ENCODE measurements around the gene TOR1AIP2.
"Not testable (repeated sequence)": the region's sequence is repeated elsewhere in the genome, so short reads cannot be mapped to it uniquely, and the experiment has no call there.

The TOR1AIP2 gene

DNA sequence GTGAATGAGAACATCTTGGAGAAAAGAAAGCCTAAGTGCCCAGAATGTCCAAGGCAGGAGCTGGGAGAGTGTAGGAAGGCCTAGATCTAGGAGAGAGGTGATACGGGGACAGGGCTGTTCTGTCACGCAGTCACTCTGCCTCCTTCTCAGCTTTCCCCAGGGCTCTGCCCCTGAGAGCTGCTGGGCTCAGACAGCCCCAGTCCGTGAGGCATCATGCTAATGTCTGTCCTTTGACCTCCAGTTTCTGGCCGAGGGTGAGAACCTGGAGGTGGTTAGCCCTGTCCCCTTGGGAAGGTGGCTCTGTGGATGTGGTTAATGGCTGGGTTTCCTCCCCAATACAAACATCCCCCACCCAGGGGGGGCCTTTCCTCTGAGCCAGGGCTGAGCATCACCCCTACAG is 71.3 kb downstream of the TOR1AIP2 start:
- TF ChIP-seq, protein P1, sequence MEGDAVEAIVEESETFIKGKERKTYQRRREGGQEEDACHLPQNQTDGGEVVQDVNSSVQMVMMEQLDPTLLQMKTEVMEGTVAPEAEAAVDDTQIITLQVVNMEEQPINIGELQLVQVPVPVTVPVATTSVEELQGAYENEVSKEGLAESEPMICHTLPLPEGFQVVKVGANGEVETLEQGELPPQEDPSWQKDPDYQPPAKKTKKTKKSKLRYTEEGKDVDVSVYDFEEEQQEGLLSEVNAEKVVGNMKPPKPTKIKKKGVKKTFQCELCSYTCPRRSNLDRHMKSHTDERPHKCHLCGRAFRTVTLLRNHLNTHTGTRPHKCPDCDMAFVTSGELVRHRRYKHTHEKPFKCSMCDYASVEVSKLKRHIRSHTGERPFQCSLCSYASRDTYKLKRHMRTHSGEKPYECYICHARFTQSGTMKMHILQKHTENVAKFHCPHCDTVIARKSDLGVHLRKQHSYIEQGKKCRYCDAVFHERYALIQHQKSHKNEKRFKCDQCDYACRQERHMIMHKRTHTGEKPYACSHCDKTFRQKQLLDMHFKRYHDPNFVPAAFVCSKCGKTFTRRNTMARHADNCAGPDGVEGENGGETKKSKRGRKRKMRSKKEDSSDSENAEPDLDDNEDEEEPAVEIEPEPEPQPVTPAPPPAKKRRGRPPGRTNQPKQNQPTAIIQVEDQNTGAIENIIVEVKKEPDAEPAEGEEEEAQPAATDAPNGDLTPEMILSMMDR (conservative IDR thresholded peaks at IDR 0.05; ENCODE audit: low read depth): no peak
- POLR2A ChIA-PET (ENCODE audit: low non-redundant PET): no interaction called here
- CTCF ChIA-PET: no interaction called here
- no peak for DNase-seq (ENCODE audit: low spot score)
- no peak overlapping the region for H3K27ac ChIP-seq

DNA sequence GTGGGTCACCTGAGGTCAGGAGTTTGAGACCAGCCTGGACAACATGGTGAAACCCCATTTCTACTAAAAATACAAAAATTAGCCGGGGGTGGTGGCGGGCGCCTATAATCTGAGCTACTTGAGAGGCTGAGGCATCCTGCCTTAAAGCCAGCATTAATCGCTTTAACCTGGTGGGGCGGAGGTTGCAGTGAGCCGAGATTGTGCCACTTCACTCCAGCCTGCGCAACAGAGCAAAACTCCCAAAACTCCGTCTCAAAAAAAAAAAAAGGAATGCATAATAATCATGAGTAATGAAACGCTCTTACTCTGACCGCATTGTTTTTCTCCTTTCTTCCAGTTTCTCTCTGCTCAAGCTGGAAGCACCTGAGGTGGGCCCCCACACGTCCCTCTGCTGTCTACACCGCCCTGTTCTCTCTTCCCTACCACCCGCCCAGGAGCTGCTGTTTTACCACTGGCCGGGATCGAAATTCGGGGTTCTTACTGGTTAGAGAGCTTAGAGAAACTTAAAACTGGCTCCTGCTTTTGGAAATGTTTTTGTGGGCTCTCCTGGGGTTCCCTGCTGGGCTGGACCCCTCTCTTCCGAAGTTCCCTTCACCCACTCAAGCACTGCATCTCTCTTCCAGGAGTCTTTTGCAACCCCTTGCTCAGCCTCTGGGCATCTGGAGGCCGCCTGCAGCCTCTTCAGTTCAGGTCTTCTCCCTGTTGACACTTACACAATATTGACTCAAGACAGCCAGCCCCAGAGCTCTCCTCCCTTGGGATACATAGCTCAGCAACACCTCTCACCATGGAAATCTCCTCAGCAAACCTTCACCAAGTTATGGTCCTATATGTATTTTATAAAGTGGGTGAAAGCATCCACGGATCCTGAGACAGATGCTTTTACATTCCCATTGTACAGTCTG is 72.1 kb downstream of the TOR1AIP2 start:
- no peak overlapping the region for H3K27ac ChIP-seq
- TF ChIP-seq, protein P1 (conservative IDR thresholded peaks at IDR 0.05; ENCODE audit: low read depth): no peak
- CTCF ChIA-PET: no interaction called here
- POLR2A ChIA-PET (ENCODE audit: low non-redundant PET): no interaction called here
- no peak for DNase-seq (ENCODE audit: low spot score)

DNA sequence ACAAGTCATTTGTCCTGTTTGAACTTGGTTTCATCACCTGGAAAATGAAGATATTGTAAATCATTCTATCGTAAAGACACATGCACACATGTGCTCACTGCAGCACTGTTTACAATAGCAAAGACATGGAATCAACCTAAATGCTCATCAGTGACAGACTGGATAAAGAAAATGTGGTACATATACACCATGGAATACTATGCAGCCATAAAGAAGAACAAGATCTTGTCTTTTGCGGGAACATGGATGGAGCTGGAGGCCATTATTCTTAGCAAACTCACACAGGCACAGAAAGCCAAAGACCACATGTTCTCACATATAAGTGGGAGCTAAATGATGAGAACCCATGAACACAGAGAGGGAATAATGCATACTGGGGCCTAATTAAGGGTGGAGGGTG is 73.2 kb downstream of the TOR1AIP2 start:
- DNase-seq (ENCODE audit: low spot score); H3K27ac ChIP-seq; POLR2A ChIA-PET (ENCODE audit: low non-redundant PET); CTCF ChIA-PET: not testable (repeated sequence)

DNA sequence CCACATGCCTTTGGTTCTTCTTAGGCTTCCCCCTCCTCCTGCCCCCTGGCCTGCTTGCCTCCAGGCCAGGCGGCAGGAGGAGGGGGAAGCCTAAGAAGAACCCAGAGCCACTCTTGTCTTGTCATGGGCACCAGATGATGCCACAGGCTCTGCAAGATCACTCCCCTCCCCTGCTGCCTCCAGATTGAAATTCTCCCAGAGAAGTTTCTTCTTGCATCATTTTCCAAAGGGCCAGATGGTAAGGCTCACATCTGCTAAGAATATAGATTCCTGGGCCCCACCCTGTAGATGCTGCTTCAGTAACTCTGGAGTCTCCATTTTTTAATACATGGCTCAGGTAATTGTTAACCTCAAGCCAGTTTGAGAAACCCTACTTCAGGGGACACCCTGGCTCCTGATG is 73.7 kb downstream of the TOR1AIP2 start:
- CTCF ChIA-PET: no interaction called here
- no peak for DNase-seq (ENCODE audit: low spot score)
- POLR2A ChIA-PET (ENCODE audit: low non-redundant PET): no interaction called here
- H3K27ac ChIP-seq: no peak overlapping the region
- TF ChIP-seq, protein P1 (conservative IDR thresholded peaks at IDR 0.05; ENCODE audit: low read depth): no peak

DNA sequence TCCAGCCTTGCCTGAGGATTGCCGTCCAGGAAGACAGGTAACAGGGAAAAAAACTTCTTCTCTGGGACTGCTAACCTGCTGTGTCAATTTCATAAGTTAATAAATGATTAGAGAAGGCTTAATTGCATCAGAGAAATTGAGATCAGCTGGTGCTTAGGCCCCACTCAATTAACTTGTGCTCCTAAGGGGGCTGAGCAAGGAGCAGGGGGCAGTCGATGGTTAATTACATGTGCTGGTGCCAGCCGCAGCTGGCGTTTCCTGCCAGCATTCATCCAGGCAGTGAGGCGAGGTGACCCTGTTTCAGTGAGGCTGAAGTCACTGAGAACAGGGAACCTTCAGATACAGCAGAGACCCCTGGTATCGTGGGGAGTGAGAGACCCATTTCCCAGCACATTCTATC is 74.5 kb downstream of the TOR1AIP2 start:
- ChIA-PET POLR2A (ENCODE audit: low non-redundant PET) (no interaction called here), CTCF (interaction anchor here (0.7 kb wide), 1 partner anchor 370 kb away, joined by 4 read pairs; no protein-coding TSS in a partner anchor)
- DNase-seq (ENCODE audit: low spot score): no peak
- H3K27ac ChIP-seq: no peak overlapping the region
- TF ChIP-seq, protein P1 (conservative IDR thresholded peaks at IDR 0.05; ENCODE audit: low read depth): no peak

DNA sequence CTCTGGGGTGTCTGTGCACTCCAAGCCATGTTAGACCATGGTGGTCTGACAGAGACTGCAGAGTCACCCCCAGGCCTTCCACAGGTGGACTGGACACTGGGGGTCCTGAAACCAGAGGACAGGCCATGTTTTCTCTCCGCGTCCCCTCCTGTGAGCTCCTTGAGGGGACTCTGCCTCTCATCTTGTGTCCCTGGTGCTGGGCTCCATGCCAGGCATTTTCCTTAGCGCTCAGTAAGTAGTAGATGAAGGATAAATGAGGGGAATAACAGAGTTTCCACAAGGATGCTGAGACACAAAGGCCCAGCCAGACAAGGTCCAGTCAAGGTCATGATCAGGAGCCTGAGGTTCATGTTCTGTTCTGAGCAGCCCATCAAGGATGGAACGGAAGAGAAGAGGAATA is 77.1 kb downstream of the TOR1AIP2 start:
- POLR2A ChIA-PET (ENCODE audit: low non-redundant PET): no interaction called here
- CTCF ChIA-PET: interaction anchor here (1.1 kb wide), 1 partner anchor 10 kb away, joined by 3 read pairs; no protein-coding TSS in a partner anchor
- no peak overlapping the region for H3K27ac ChIP-seq
- no peak for DNase-seq (ENCODE audit: low spot score)
- TF ChIP-seq, protein P1 (conservative IDR thresholded peaks at IDR 0.05; ENCODE audit: low read depth): no peak

DNA sequence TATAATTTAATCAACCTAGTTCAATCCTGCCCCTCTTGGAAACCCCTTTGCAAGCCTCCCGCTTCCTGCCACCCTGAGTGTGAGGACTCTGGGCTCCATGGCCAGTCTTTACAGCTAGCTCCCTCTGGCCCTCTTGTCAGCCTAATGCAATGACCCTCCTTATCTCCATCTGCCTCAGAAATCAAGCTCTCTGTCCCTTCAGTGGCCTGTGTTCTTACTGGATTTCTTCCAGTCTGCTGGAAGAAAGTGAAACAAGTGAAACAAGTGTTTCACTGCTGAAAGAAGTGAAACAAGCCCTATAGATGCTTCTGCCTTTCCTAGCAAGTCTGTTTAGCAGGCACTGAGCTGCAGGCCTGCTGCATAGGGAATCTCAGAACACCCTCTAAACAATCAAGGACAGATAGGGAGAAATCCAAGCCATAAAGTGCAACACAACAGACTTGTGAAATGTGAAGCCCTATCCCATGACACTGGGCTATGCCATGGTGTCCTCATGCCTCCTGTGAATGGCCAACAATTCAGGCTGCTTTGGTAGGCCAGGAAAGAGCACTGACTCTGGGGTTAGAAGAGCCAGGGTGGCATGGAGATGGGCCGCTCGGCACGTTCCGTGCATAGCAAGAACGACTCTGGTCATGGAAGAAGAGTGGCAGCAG is 78.6 kb downstream of the TOR1AIP2 start:
- no peak overlapping the region for H3K27ac ChIP-seq
- CTCF ChIA-PET: no interaction called here
- DNase-seq (ENCODE audit: low spot score): no peak
- TF ChIP-seq, protein P1 (conservative IDR thresholded peaks at IDR 0.05; ENCODE audit: low read depth): no peak
- POLR2A ChIA-PET (ENCODE audit: low non-redundant PET): no interaction called here

All from RWPE1 (cell line).